K562 (cell line): ENCODE measurements around the gene KLF18. TPM values are rescaled to one million over a fixed set of nuclear protein-coding genes. Genes with fewer than 3 reads are reported as not detected.

ENCODE experiments used
- ATAC-seq: fragments of 200-7000 bp; cut with Tn5 transposase; 3 replicates; pipeline ENCODE4 v1.9.1; 2020; ENCODE audit warnings: moderate library complexity
- BruUV-seq: library from RNA; stranded (reverse); fragments of 400-500 nt; replicated peaks from 2 replicates; lab custom pipeline; 2021; lab: Mats Ljungman, UMichigan
- CTCF ChIA-PET: fragments of 300-600 bp; formaldehyde crosslinking; extraction: SDS; loops from one replicate; lab custom pipeline; 2021; ENCODE audit warnings: low intra/inter-chr PET ratio; lab: Yijun Ruan, JAX
- POLR2A ChIA-PET: fragments of 300-600, 350-650 bp; sonication (Branson Sonifier 250); formaldehyde crosslinking; extraction: SDS; loops from one replicate; lab custom pipeline; 2021; ENCODE audit warnings: antibody characterized with exemption, inconsistent platforms; lab: Yijun Ruan, JAX
- DNase-seq, 4 experiments: peaks; one replicate each; pipeline versions ENCODE4 v3.0.0 to v3.0.0-alpha.2; 2011 to 2018; ENCODE audit warnings: low spot score in 3 of 4, mixed read lengths in 3 of 4; ENCODE audit errors: extremely low read depth in 1 of 4
- FAIRE-seq: peaks from 2 replicates; lab custom pipeline; 2011; peaks lifted over from hg19 to GRCh38; lab: Jason Lieb, UNC
- H2AFZ ChIP-seq: 2 replicates; pipeline ENCODE4 v1.6.0; 2011; ENCODE audit warnings: low read depth, low read length, control low read depth, inconsistent platforms
- H3K27ac ChIP-seq: fragments of 200-600 bp; 3 replicates; pipeline ENCODE4 v1.8.0; 2011; ENCODE audit warnings: low read depth, mild to moderate bottlenecking, control low read depth, inconsistent platforms, low read length, moderate library complexity, mixed read lengths; ENCODE audit errors: extremely low read depth
- H3K27me3 ChIP-seq, 2 experiments: fragments of 300-600 bp in 1 of 2; 2 replicates in 1 of 2; 3 replicates in 1 of 2; pipeline versions ENCODE4 v1.6.0 to v1.8.0; 2011; ENCODE audit warnings: inconsistent platforms in 2 of 2, low read length in 2 of 2, mild to moderate bottlenecking in 1 of 2, mixed read lengths in 1 of 2, moderate library complexity in 1 of 2; ENCODE audit not compliant: control insufficient read depth in 2 of 2, insufficient read depth in 2 of 2
- H3K36me3 ChIP-seq: fragments of 300-600 bp; 3 replicates; pipeline ENCODE4 v1.8.0; 2011; ENCODE audit warnings: mild to moderate bottlenecking, low read length, inconsistent platforms; ENCODE audit not compliant: control insufficient read depth, insufficient read depth
- H3K4me1 ChIP-seq, 2 experiments: fragments of 200-600 bp in 1 of 2; replicated peaks in 1 of 2; 2 replicates in 1 of 2; 3 replicates in 1 of 2; pipeline versions ENCODE4 v1.5.1 to v1.8.0; 2011; ENCODE audit warnings: inconsistent platforms in 2 of 2, low read length in 2 of 2, mild to moderate bottlenecking in 1 of 2, mixed read lengths in 1 of 2, moderate library complexity in 1 of 2; ENCODE audit not compliant: control insufficient read depth in 2 of 2, insufficient read depth in 2 of 2
- H3K4me2 ChIP-seq: 2 replicates; pipeline ENCODE4 v1.6.1; 2011; ENCODE audit warnings: low read length, control low read depth, inconsistent platforms, mixed read lengths; ENCODE audit not compliant: insufficient read depth
- H3K4me3 ChIP-seq: fragments of 200-600 bp; sonication (generic), shearing (Covaris generic); 2 replicates; pipeline ENCODE4 v1.5.1; 2016; ENCODE audit warnings: control low read depth, inconsistent platforms
- H3K79me2 ChIP-seq: fragments of 200-600 bp; 3 replicates; pipeline ENCODE4 v1.8.0; 2011; ENCODE audit warnings: low read length, inconsistent platforms; ENCODE audit not compliant: control insufficient read depth, insufficient read depth
- H3K9ac ChIP-seq, 2 experiments: 2 replicates each; pipeline versions ENCODE4 v1.6.0 to v1.6.1; 2011; ENCODE audit warnings: low read depth in 2 of 2, low read length in 2 of 2, control low read depth in 1 of 2, inconsistent platforms in 1 of 2, mild to moderate bottlenecking in 1 of 2, mixed read lengths in 1 of 2; ENCODE audit not compliant: insufficient read depth in 1 of 2
- H3K9me1 ChIP-seq: one replicate; pipeline ENCODE4 v1.6.0; 2011; ENCODE audit warnings: inconsistent platforms, mild to moderate bottlenecking, low read length, moderate library complexity; ENCODE audit not compliant: control insufficient read depth, insufficient read depth
- H3K9me3 ChIP-seq: replicated peaks from 2 replicates; pipeline ENCODE4 v1.5.1; 2011; ENCODE audit warnings: low read depth, low read length, inconsistent platforms; ENCODE audit not compliant: control insufficient read depth, insufficient read depth
- H4K20me1 ChIP-seq: replicated peaks from 2 replicates; pipeline ENCODE4 v1.6.1; 2011; ENCODE audit warnings: low read length, inconsistent platforms, mixed read lengths; ENCODE audit not compliant: control insufficient read depth, insufficient read depth
- ARNT ChIP-seq, 2 experiments: fragments of 450-650 bp; IDR thresholded peaks; 2 replicates each; pipeline ENCODE4 v1.6.1; 2016; ENCODE audit warnings: mild to moderate bottlenecking in 1 of 2
- CBX1 ChIP-seq: sonication (generic); IDR thresholded peaks from 2 replicates; pipeline ENCODE4 v1.6.1; 2016; ENCODE audit warnings: antibody characterized with exemption, low read depth, mild to moderate bottlenecking
- DEAF1 ChIP-seq: fragments of 450-650 bp; formaldehyde crosslinking; IDR thresholded peaks from 2 replicates; pipeline ENCODE4 v1.4.0; 2020; ENCODE audit warnings: mild to moderate bottlenecking, moderate library complexity
- E2F3 ChIP-seq: fragments of 250-450 bp; sonication (Bioruptor Pico); IDR thresholded peaks from 2 replicates; pipeline ENCODE4 v1.4.0; 2020; ENCODE audit warnings: mild to moderate bottlenecking
- GTF2E2 ChIP-seq: fragments of 200-800 bp; sonication (Bioruptor generic); IDR thresholded peaks from 2 replicates; pipeline ENCODE4 v1.6.1; 2016; ENCODE audit warnings: missing genetic modification characterization, missing compliant biosample characterization
- HNRNPUL1 ChIP-seq: fragments of 200-400 bp; formaldehyde crosslinking; IDR thresholded peaks from 2 replicates; pipeline ENCODE4 v1.6.1; 2017; ENCODE audit warnings: low read length
- IRF2 ChIP-seq: sonication (generic); formaldehyde crosslinking; IDR thresholded peaks from 2 replicates; pipeline ENCODE4 v1.8.1; 2022; ENCODE audit warnings: mild to moderate bottlenecking, missing genetic modification reagents
- MAX ChIP-seq: sonication (generic); formaldehyde crosslinking; IDR thresholded peaks from 2 replicates; pipeline ENCODE4 v1.9.0; 2022; ENCODE audit warnings: mild to moderate bottlenecking, missing genetic modification reagents
- NKRF ChIP-seq: fragments of 450-650 bp; IDR thresholded peaks from 2 replicates; pipeline ENCODE4 v1.6.1; 2016; ENCODE audit warnings: borderline replicate concordance
- NONO ChIP-seq, 2 experiments: fragments of 200-400 bp in 1 of 2; fragments of 450-650 bp in 1 of 2; formaldehyde crosslinking in 1 of 2; IDR thresholded peaks; 2 replicates each; pipeline ENCODE4 v1.6.1; 2017; ENCODE audit warnings: low read depth in 2 of 2, mild to moderate bottlenecking in 2 of 2, moderate library complexity in 2 of 2, low read length in 1 of 2
- PHF21A ChIP-seq: fragments of 450-650 bp; IDR thresholded peaks from 2 replicates; pipeline ENCODE4 v1.6.1; 2017; ENCODE audit warnings: low read depth, borderline replicate concordance
- PTRF ChIP-seq: fragments of 450-650 bp; IDR thresholded peaks from 2 replicates; pipeline ENCODE4 v1.6.1; 2016; ENCODE audit warnings: mild to moderate bottlenecking, missing genetic modification characterization, missing compliant biosample characterization
- RAD21 ChIP-seq, 2 experiments: fragments of 250-450 bp in 1 of 2; fragments of 450-650 bp in 1 of 2; sonication (Bioruptor Pico) in 1 of 2; formaldehyde crosslinking in 1 of 2; IDR thresholded peaks in 1 of 2; conservative IDR thresholded peaks in 1 of 2; 2 replicates each; pipeline versions ENCODE4 v1.4.0 to v1.8.0; 2020 to 2022; ENCODE audit warnings: mild to moderate bottlenecking in 2 of 2, moderate library complexity in 1 of 2
- SMARCA5 ChIP-seq: fragments of 450-650 bp; IDR thresholded peaks from 2 replicates; pipeline ENCODE4 v1.6.1; 2016
- TEAD1 ChIP-seq, 2 experiments: fragments of 450-650 bp in 1 of 2; sonication (generic) in 1 of 2; formaldehyde crosslinking; IDR thresholded peaks; 2 replicates each; pipeline versions ENCODE4 v1.4.0 to v1.8.0; 2020 to 2022; ENCODE audit warnings: mild to moderate bottlenecking in 2 of 2, missing genetic modification reagents in 1 of 2
- U2AF2 ChIP-seq: fragments of 200-400 bp; formaldehyde crosslinking; optimal IDR thresholded peaks from 2 replicates; pipeline ENCODE3; 2017; ENCODE audit warnings: low read depth, mild to moderate bottlenecking, low read length
- ZNF217 ChIP-seq: sonication (generic); formaldehyde crosslinking; IDR thresholded peaks from 2 replicates; pipeline ENCODE4 v1.8.0; 2022; ENCODE audit warnings: mild to moderate bottlenecking, missing genetic modification reagents
- ZNF347 ChIP-seq: fragments of 450-650 bp; formaldehyde crosslinking; IDR thresholded peaks from 2 replicates; pipeline ENCODE4 v1.4.0; 2020; ENCODE audit warnings: low read depth, mild to moderate bottlenecking, moderate library complexity
- WGBS: fragments of 100-300 bp; shearing (Covaris generic); methylation state at CpG from one replicate; pipeline ENCODE4 v1.1.6; 2016; ENCODE audit warnings: low coverage, mixed read lengths; ENCODE audit not compliant: insufficient coverage; ENCODE audit errors: missing lambda C conversion rate; 5-methylcytosine and 5-hydroxymethylcytosine counted together
- in situ Hi-C: fragments of 300-500 bp; cut with MboI; formaldehyde crosslinking; loops from 4 replicates; pipeline ENCODE4 v1.15.0; 2018; ENCODE audit warnings: inconsistent platforms, mixed read lengths
- intact Hi-C: fragments of 100-400 bp; cut with micrococcal nuclease; formaldehyde crosslinking; loops from 2 replicates; pipeline ENCODE4 v1.14.2; 2022
- polyA plus RNA-seq, 8 experiments: library from polyadenylated mRNA; depleted of rRNA in 4 of 8; stranded (reverse) in 5 of 8; unstranded in 3 of 8; fragments of >200 nt; fragmentation: Nextera tagmentation in 2 of 8; fragmentation: Illumina TruSeq in 1 of 8; extraction: Ambion mirVana in 2 of 8; extraction: Trizol in 1 of 8; gene quantifications; 2 replicates each; pipeline versions ENCODE4 v1.2.1 to v1.2.3, GENCODE V29; 2011 to 2014; ENCODE audit warnings: inconsistent platforms in 1 of 8, missing spikeins in 1 of 8
- total RNA-seq, 7 experiments: library from RNA; depleted of rRNA in 6 of 7; stranded (reverse); fragments of >200 nt in 6 of 7; fragmentation: Illumina TruSeq in 2 of 7; extraction: Trizol in 2 of 7; gene quantifications; 2 replicates each; pipeline versions ENCODE4 v1.2.1 to v1.2.3, GENCODE V29; 2011 to 2021; ENCODE audit warnings: low replicate concordance in 1 of 7

KLF18 gene
- total and polyA plus RNA-seq, 9 of the 15 experiments (the other 6 are each of a cell fraction or from before 2014, with no cell fraction given), result not detected

GRCh38 chr1:44103270-44104131 is 37.9 kb downstream of the KLF18 start:
- DNase-seq, result peak in 2 of 4 experiments; percentile 39 to 84
- H3K36me3 ChIP-seq, result no peaks in the 10 kb centered on the region
- TF ChIP-seq E2F3 (CRISPR knock-in tag), result no peak
- no peak for TF ChIP-seq DEAF1
- no peak for TF ChIP-seq ARNT (IDR thresholded peaks at IDR 0.05)
- no peak for TF ChIP-seq PTRF (tag)
- no peak; the same call in 1 of the 2 replicates for TF ChIP-seq NKRF
- no peak for TF ChIP-seq MAX
- TF ChIP-seq IRF2 (CRISPR knock-in tag), result no peak
- TF ChIP-seq SMARCA5, result no peak
- TF ChIP-seq U2AF2, result no peak
- TF ChIP-seq PHF21A, result no peak
- peak in 1 of 2 experiments; percentile 63; a peak in 2 of 4 replicates for TF ChIP-seq RAD21 (CRISPR knock-in tag; conservative IDR thresholded peaks at IDR 0.05 in 1 of 2, IDR thresholded peaks at IDR 0.05 in 1 of 2)
- TF ChIP-seq TEAD1 (CRISPR knock-in tag; IDR thresholded peaks at IDR 0.05), result no peak
- TF ChIP-seq NONO (IDR thresholded peaks at IDR 0.05; ENCODE audit: low read depth in 2 of 2, low read length in 1 of 2), result peak in 1 of 2 experiments; percentile 57; a peak in 1 of 4 replicates
- no peak for TF ChIP-seq ZNF217 (CRISPR knock-in tag)
- no peak for TF ChIP-seq ZNF347 (CRISPR knock-in tag)
- no peak for TF ChIP-seq CBX1
- no peak for TF ChIP-seq GTF2E2 (tag)
- TF ChIP-seq HNRNPUL1, result no peak

More at GRCh38 chr1:44103270-44104131, 37.9 kb downstream of the KLF18 start:
- H2AFZ ChIP-seq, result peak overlapping the region; percentile 93
- 21% methylated on average over 46 of the region's 46 CpGs for WGBS
- ChIA-PET CTCF (no interaction called here), POLR2A (interaction anchor here (0.6 to 1.9 kb wide), 7 partner anchors 9 to 110 kb away, joined by 3 to 7 read pairs (median 5); partner anchors contain the start of gene DMAP1)
- H3K9me1 ChIP-seq, result no peaks in the 10 kb centered on the region
- peak overlapping the region in 1 of 2 experiments; percentile 82; a peak in 2 of 4 replicates for H3K9ac ChIP-seq
- no peaks in the 10 kb centered on the region; the same call in 1 of the 2 replicates for H4K20me1 ChIP-seq
- H3K79me2 ChIP-seq, result no peaks in the 10 kb centered on the region
- BruUV-seq, result no TSS peak
- peaks cover 4 to 12% of the 10 kb centered on the region in 2 experiments; a peak in 3 of 5 replicates for H3K4me1 ChIP-seq
- peak; percentile 79 for ATAC-seq
- peaks cover 20 to 35% of the 10 kb centered on the region in 2 experiments for H3K27me3 ChIP-seq
- in situ Hi-C loops (no loop called here), intact Hi-C loops (loop anchor here (1.0 kb wide), 1 partner anchor 191 kb away; no protein-coding TSS in a partner anchor)
- FAIRE-seq, result peak; percentile 88
- H3K9me3 ChIP-seq, result no peaks in the 10 kb centered on the region
- H3K27ac ChIP-seq, result no peak overlapping the region
- H3K4me3 ChIP-seq, result 0 out of 2 replicates have a peak overlapping the region, but pooled peaks have one; percentile 12
- peak overlapping the region; percentile 86 for H3K4me2 ChIP-seq
